BJ (cell line): ENCODE measurements around the gene EGFL7. TPM values are rescaled to one million over a fixed set of nuclear protein-coding genes. Genes with fewer than 3 reads are reported as not detected.

Source experiments
- CTCF ChIA-PET: fragments of 350-600 bp; formaldehyde crosslinking; extraction: SDS; loops from one replicate; lab custom pipeline; 2021; ENCODE audit warnings: antibody characterized with exemption, inconsistent platforms; lab: Yijun Ruan, JAX
- POLR2A ChIA-PET: fragments of 300-600 bp; sonication (Branson Sonifier 250); formaldehyde crosslinking; extraction: SDS; loops from one replicate; lab custom pipeline; 2021; ENCODE audit warnings: antibody characterized with exemption; lab: Charles Lee
- DNase-seq: peaks from one replicate; pipeline ENCODE4 v3.0.0-alpha.2; 2011; ENCODE audit warnings: low read depth
- H3K27me3 ChIP-seq: 2 replicates; pipeline ENCODE4 v1.6.0; 2011; ENCODE audit warnings: low read length; ENCODE audit not compliant: control insufficient read depth, insufficient read depth
- H3K36me3 ChIP-seq: 2 replicates; pipeline ENCODE4 v1.5.1; 2011; ENCODE audit warnings: low read length; ENCODE audit not compliant: control insufficient read depth, insufficient read depth
- H3K4me3 ChIP-seq: 2 replicates; pipeline ENCODE4 v1.5.1; 2011; ENCODE audit warnings: low read depth, mild to moderate bottlenecking, control low read depth, low read length
- polyA plus RNA-seq: library from polyadenylated mRNA; depleted of rRNA; stranded (reverse); fragments of >200 nt; gene quantifications from 2 replicates; pipeline ENCODE4 v1.2.3, GENCODE V29; 2011
- TF ChIP-seq, protein P1 (sequence below): IDR thresholded peaks from 2 replicates; pipeline ENCODE4 v1.5.1; 2011; ENCODE audit warnings: low read depth, mild to moderate bottlenecking, control low read depth, inconsistent platforms, low read length, moderate library complexity; ENCODE audit not compliant: insufficient read depth

Gene EGFL7
- polyA plus RNA-seq, 1 experiment, result 26.9 TPM

DNA sequence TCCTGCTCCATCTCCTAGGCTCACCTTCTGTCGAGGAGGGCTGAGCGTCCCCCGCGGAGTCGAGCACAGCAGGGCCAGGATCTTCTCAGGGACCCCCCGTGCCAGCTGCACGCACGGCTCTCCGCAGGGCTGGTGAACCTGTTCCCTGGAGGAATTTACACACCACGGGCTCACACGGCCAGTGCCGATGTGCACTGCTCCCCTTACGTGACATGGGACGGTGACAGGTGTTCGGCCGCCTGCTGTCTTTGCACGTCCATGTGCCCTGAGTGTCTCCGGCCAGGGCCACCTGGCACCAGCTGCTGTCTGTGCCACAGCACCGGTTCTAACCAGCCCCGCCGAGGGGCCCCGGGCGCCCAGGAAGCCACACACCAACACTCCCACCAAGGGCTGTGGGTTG lies 33.2 kb downstream of the EGFL7 start:
- TF ChIP-seq, protein P1, sequence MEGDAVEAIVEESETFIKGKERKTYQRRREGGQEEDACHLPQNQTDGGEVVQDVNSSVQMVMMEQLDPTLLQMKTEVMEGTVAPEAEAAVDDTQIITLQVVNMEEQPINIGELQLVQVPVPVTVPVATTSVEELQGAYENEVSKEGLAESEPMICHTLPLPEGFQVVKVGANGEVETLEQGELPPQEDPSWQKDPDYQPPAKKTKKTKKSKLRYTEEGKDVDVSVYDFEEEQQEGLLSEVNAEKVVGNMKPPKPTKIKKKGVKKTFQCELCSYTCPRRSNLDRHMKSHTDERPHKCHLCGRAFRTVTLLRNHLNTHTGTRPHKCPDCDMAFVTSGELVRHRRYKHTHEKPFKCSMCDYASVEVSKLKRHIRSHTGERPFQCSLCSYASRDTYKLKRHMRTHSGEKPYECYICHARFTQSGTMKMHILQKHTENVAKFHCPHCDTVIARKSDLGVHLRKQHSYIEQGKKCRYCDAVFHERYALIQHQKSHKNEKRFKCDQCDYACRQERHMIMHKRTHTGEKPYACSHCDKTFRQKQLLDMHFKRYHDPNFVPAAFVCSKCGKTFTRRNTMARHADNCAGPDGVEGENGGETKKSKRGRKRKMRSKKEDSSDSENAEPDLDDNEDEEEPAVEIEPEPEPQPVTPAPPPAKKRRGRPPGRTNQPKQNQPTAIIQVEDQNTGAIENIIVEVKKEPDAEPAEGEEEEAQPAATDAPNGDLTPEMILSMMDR, result no peak
- CTCF ChIA-PET, result interaction anchor here (0.6 to 1.8 kb wide), 4 partner anchors 25 to 211 kb away, joined by 3 to 6 read pairs (median 4); no protein-coding TSS in a partner anchor
- H3K27me3 ChIP-seq, result peaks cover 6% of the 10 kb centered on the region
- no peaks in the 10 kb centered on the region for H3K36me3 ChIP-seq
- POLR2A ChIA-PET, result no interaction called here
- no peak overlapping the region for H3K4me3 ChIP-seq
- DNase-seq, result no peak

- CTCF ChIA-PET, result interaction anchor here (0.6 to 1.8 kb wide), 4 partner anchors 24 to 212 kb away, joined by 3 to 6 read pairs (median 4); no protein-coding TSS in a partner anchor
- DNase-seq, result no peak
- Histone ChIP-seq H3K4me3 (no peak overlapping the region), H3K27me3 (peaks cover 6% of the 10 kb centered on the region), H3K36me3 (no peaks in the 10 kb centered on the region)
- POLR2A ChIA-PET, result no interaction called here
- TF ChIP-seq, protein P1, result no peak
Measured at GRCh38 chr9:136696502-136696901, 33.8 kb downstream of the EGFL7 start.

DNA sequence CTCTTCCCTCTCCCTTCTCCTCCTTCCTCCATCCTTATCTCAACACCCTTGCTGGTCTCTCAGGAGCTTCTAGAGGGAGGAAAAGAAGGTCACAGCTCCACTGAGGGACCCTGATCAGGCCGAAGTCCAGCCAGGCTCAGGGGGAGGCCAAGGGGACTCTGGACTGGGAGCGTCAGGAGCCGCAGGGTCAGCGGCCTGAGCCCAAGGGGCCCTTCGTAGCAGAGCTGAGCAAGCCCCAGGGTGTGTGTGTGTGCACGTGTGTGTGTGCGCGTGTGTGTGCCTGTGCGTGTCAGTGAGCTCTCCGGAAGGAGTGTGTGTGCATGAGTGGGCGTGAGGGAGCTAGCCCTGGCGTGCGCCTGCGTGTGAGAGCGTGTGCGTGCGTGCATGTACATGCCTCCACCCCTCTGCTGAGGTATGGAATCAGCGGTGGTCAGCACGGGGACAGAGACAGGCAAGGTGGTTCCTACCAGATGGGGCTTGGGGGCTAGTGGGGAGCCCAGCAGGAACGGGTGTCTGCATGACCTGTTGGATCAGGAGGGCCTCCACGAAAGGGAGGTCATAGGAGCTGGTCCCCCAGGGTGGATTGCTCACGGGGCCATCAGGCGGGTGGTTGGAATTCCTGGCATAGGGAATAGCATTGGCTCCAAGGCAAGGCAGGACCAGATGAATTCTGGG lies 34.6 kb downstream of the EGFL7 start:
- CTCF ChIA-PET, result interaction anchor here (1.0 to 1.8 kb wide), 4 partner anchors 25 to 257 kb away, joined by 3 to 6 read pairs (median 4); no protein-coding TSS in a partner anchor

DNA sequence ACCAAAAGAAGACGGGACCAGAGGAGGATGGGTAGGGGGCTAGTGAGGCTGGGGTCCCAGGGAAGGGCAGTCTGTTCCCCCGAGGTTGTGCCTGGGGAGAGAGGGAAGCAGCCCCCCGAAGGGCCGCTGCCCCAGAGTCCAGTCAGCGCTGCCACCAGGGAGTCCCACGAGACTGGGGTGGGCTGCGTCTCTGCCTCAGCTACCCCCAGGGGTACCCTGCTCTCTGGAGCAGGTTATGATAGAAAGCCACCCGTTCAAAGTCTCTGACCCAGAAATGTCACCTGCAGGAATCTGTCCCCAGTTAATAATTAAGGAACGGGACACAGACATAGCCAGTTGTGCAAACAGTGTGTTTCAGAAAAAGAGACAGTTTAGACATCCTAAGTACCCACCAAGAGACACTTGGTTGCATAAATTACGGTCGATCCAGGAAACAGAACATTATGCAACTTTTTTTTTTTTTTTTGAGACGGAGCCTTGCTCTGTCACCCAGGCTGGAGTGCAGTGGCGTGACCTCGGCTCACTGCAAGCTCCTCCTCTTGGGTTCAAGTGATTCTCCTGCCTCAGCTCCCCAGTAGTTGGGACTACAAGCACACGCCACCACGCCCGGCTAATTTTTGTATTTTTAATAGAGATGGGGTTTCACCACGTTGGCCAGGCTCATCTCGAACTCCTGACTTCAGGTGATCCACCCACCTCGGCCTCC lies 35.3 kb downstream of the EGFL7 start:
- CTCF ChIA-PET, result interaction anchor here (1.0 to 1.6 kb wide), 3 partner anchors 25 to 258 kb away, joined by 3 to 4 read pairs (median 3); no protein-coding TSS in a partner anchor
- no peaks in the 10 kb centered on the region for H3K36me3 ChIP-seq
- peaks cover 8% of the 10 kb centered on the region for H3K27me3 ChIP-seq
- no peak overlapping the region for H3K4me3 ChIP-seq
- no peak for DNase-seq
- TF ChIP-seq, protein P1, result no peak
- POLR2A ChIA-PET, result no interaction called here

More for the DNA sequence above, 34.6 kb downstream of the EGFL7 start:
- TF ChIP-seq, protein P1, result no peak
- H3K27me3 ChIP-seq, result peaks cover 8% of the 10 kb centered on the region
- H3K4me3 ChIP-seq, result no peak overlapping the region
- POLR2A ChIA-PET, result no interaction called here
- no peaks in the 10 kb centered on the region for H3K36me3 ChIP-seq
- DNase-seq, result no peak
